ENCODE results near the gene HFE. TPM values are rescaled to one million over a fixed set of nuclear protein-coding genes. Genes with fewer than 3 reads are reported as not detected.
"Not testable (repeated sequence)": the region's sequence is repeated elsewhere in the genome, so short reads cannot be mapped to it uniquely, and the experiment has no call there.

HFE gene
- total RNA-seq, 1 donor from 2014 or later = 0.13 TPM

GRCh38 chr6:26104457-26105108 lies 17.4 kb downstream of the HFE start:
- peaks cover 26% of the 10 kb centered on the region for H3K4me1 Mint-ChIP-seq (ENCODE audit: low read depth)
- intact Hi-C loops (cut with micrococcal nuclease) = loop anchor here (1.0 to 5.0 kb wide), 2 partner anchors 19 to 168 kb away; a partner anchor contains a TSS
- DNase-seq (ENCODE audit: low spot score) = no peak
- no peaks in the 10 kb centered on the region for H3K9me3 Mint-ChIP-seq
- peaks cover 2% of the 10 kb centered on the region for H3K27me3 Mint-ChIP-seq (ENCODE audit: insufficient read depth)
- peak overlapping the region; percentile 99 for H3K27ac Mint-ChIP-seq
- peak overlapping the region; percentile 90 for H3K4me3 Mint-ChIP-seq
- H3K36me3 Mint-ChIP-seq (ENCODE audit: low read depth) = no peaks in the 10 kb centered on the region

GRCh38 chr6:26105109-26105730 lies 18.0 kb downstream of the HFE start:
- H3K27me3 Mint-ChIP-seq (ENCODE audit: insufficient read depth) = peaks cover 2% of the 10 kb centered on the region
- intact Hi-C loops (cut with micrococcal nuclease) = no loop called here
- no peak overlapping the region for H3K27ac Mint-ChIP-seq
- no peak for DNase-seq (ENCODE audit: low spot score)
- no peak overlapping the region for H3K4me3 Mint-ChIP-seq
- H3K9me3 Mint-ChIP-seq = no peaks in the 10 kb centered on the region
- H3K4me1 Mint-ChIP-seq (ENCODE audit: low read depth) = peaks cover 30% of the 10 kb centered on the region
- H3K36me3 Mint-ChIP-seq (ENCODE audit: low read depth) = no peaks in the 10 kb centered on the region

GRCh38 chr6:26105842-26106241 lies 18.6 kb downstream of the HFE start:
- intact Hi-C loops (cut with micrococcal nuclease) = no loop called here
- H3K36me3 Mint-ChIP-seq (ENCODE audit: low read depth) = no peaks in the 10 kb centered on the region
- H3K4me1 Mint-ChIP-seq (ENCODE audit: low read depth) = peaks cover 30% of the 10 kb centered on the region
- DNase-seq (ENCODE audit: low spot score) = no peak
- no peak overlapping the region for H3K4me3 Mint-ChIP-seq
- H3K27me3 Mint-ChIP-seq (ENCODE audit: insufficient read depth) = peaks cover 2% of the 10 kb centered on the region
- no peaks in the 10 kb centered on the region for H3K9me3 Mint-ChIP-seq
- no peak overlapping the region for H3K27ac Mint-ChIP-seq

GRCh38 chr6:26107935-26108334 lies 20.7 kb downstream of the HFE start:
- Mint-ChIP-seq H3K9me3 (no peaks in the 10 kb centered on the region), H3K27ac (no peak overlapping the region), H3K36me3 (ENCODE audit: low read depth) (no peaks in the 10 kb centered on the region), H3K27me3 (ENCODE audit: insufficient read depth) (peaks cover 2% of the 10 kb centered on the region), H3K4me1 (ENCODE audit: low read depth) (peaks cover 21% of the 10 kb centered on the region), H3K4me3 (no peak overlapping the region)
- intact Hi-C loops (cut with micrococcal nuclease) = no loop called here
- DNase-seq (ENCODE audit: low spot score) = no peak

- H3K27ac Mint-ChIP-seq = no peak overlapping the region
- peaks cover 5% of the 10 kb centered on the region for H3K4me1 Mint-ChIP-seq (ENCODE audit: low read depth)
- intact Hi-C loops (cut with micrococcal nuclease) = loop anchor here (1.0 kb wide), 1 partner anchor 9 kb away; no protein-coding TSS in a partner anchor
- H3K4me3 Mint-ChIP-seq = no peak overlapping the region
- no peak for DNase-seq (ENCODE audit: low spot score)
- no peaks in the 10 kb centered on the region for H3K9me3 Mint-ChIP-seq
- H3K27me3 Mint-ChIP-seq (ENCODE audit: insufficient read depth) = no peaks in the 10 kb centered on the region
- H3K36me3 Mint-ChIP-seq (ENCODE audit: low read depth) = no peaks in the 10 kb centered on the region
These were observed 22.5 kb downstream of the HFE start for GRCh38 chr6:26109772-26110171.

GRCh38 chr6:26113570-26113969 lies 26.3 kb downstream of the HFE start:
- intact Hi-C loops (cut with micrococcal nuclease) = no loop called here
- Mint-ChIP-seq H3K27me3 (ENCODE audit: insufficient read depth) (no peaks in the 10 kb centered on the region), H3K36me3 (ENCODE audit: low read depth) (no peaks in the 10 kb centered on the region), H3K9me3 (no peaks in the 10 kb centered on the region), H3K27ac (no peak overlapping the region), H3K4me1 (ENCODE audit: low read depth) (peaks cover 18% of the 10 kb centered on the region), H3K4me3 (no peak overlapping the region)
- DNase-seq (ENCODE audit: low spot score) = no peak

GRCh38 chr6:26115226-26115625 lies 28.0 kb downstream of the HFE start:
- intact Hi-C loops (cut with micrococcal nuclease) = no loop called here
- H3K27ac Mint-ChIP-seq = no peak overlapping the region
- H3K4me1 Mint-ChIP-seq (ENCODE audit: low read depth) = peaks cover 13% of the 10 kb centered on the region
- H3K4me3 Mint-ChIP-seq = no peak overlapping the region
- no peaks in the 10 kb centered on the region for H3K27me3 Mint-ChIP-seq (ENCODE audit: insufficient read depth)
- no peaks in the 10 kb centered on the region for H3K9me3 Mint-ChIP-seq
- H3K36me3 Mint-ChIP-seq (ENCODE audit: low read depth) = no peaks in the 10 kb centered on the region
- no peak for DNase-seq (ENCODE audit: low spot score)

GRCh38 chr6:26116267-26116666 lies 29.0 kb downstream of the HFE start:
- intact Hi-C loops (cut with micrococcal nuclease) = no loop called here
- DNase-seq (ENCODE audit: low spot score) = no peak
- H3K27me3 Mint-ChIP-seq (ENCODE audit: insufficient read depth) = no peaks in the 10 kb centered on the region
- H3K9me3 Mint-ChIP-seq = no peaks in the 10 kb centered on the region
- no peak overlapping the region for H3K27ac Mint-ChIP-seq
- peaks cover 17% of the 10 kb centered on the region for H3K4me1 Mint-ChIP-seq (ENCODE audit: low read depth)
- H3K36me3 Mint-ChIP-seq (ENCODE audit: low read depth) = no peaks in the 10 kb centered on the region
- H3K4me3 Mint-ChIP-seq = no peak overlapping the region

GRCh38 chr6:26118999-26119398 lies 31.8 kb downstream of the HFE start:
- no peak overlapping the region for H3K4me3 Mint-ChIP-seq
- DNase-seq (ENCODE audit: low spot score) = no peak
- peaks cover 38% of the 10 kb centered on the region for H3K4me1 Mint-ChIP-seq (ENCODE audit: low read depth)
- intact Hi-C loops (cut with micrococcal nuclease) = loop anchor here (1.0 kb wide), 1 partner anchor 9 kb away; no protein-coding TSS in a partner anchor
- H3K27ac Mint-ChIP-seq = no peak overlapping the region
- no peaks in the 10 kb centered on the region for H3K36me3 Mint-ChIP-seq (ENCODE audit: low read depth)
- peaks cover 3% of the 10 kb centered on the region for H3K27me3 Mint-ChIP-seq (ENCODE audit: insufficient read depth)
- H3K9me3 Mint-ChIP-seq = no peaks in the 10 kb centered on the region

- DNase-seq (ENCODE audit: low spot score) = not testable (repeated sequence)
These were observed 32.9 kb downstream of the HFE start for GRCh38 chr6:26120115-26120514.

GRCh38 chr6:26120807-26121140 lies 33.5 kb downstream of the HFE start:
- Mint-ChIP-seq H3K27ac (peak overlapping the region; percentile 81), H3K27me3 (ENCODE audit: insufficient read depth) (peaks cover 3% of the 10 kb centered on the region), H3K9me3 (no peaks in the 10 kb centered on the region), H3K4me1 (ENCODE audit: low read depth) (peaks cover 32% of the 10 kb centered on the region), H3K4me3 (no peak overlapping the region), H3K36me3 (ENCODE audit: low read depth) (peaks cover 5% of the 10 kb centered on the region)
- DNase-seq (ENCODE audit: low spot score) = no peak
- intact Hi-C loops (cut with micrococcal nuclease) = loop anchor here (5.0 kb wide), 1 partner anchor 1772 kb away; a partner anchor contains a TSS

More at GRCh38 chr6:26120115-26120514, 32.9 kb downstream of the HFE start:
- H3K27me3 Mint-ChIP-seq (ENCODE audit: insufficient read depth); H3K9me3 Mint-ChIP-seq; H3K27ac Mint-ChIP-seq; H3K36me3 Mint-ChIP-seq (ENCODE audit: low read depth); H3K4me3 Mint-ChIP-seq: not testable (repeated sequence)
- intact Hi-C loops (cut with micrococcal nuclease) = loop anchor here (5.0 kb wide), 1 partner anchor 1772 kb away; a partner anchor contains a TSS
- peaks cover 38% of the 10 kb centered on the region for H3K4me1 Mint-ChIP-seq (ENCODE audit: low read depth)

- Mint-ChIP-seq H3K4me1 (ENCODE audit: low read depth) (peaks cover 33% of the 10 kb centered on the region), H3K4me3 (peak overlapping the region; percentile 29), H3K27me3 (ENCODE audit: insufficient read depth) (peaks cover 3% of the 10 kb centered on the region), H3K36me3 (ENCODE audit: low read depth) (peaks cover 5% of the 10 kb centered on the region), H3K27ac (peak overlapping the region; percentile 81), H3K9me3 (no peaks in the 10 kb centered on the region)
- no peak for DNase-seq (ENCODE audit: low spot score)
- intact Hi-C loops (cut with micrococcal nuclease) = loop anchor here (1.0 to 5.0 kb wide), 3 partner anchors 7 to 1771 kb away; a partner anchor contains a TSS
These were observed 34.1 kb downstream of the HFE start for GRCh38 chr6:26121141-26122004.

GRCh38 chr6:26122005-26122388 lies 34.8 kb downstream of the HFE start:
- Mint-ChIP-seq H3K36me3 (ENCODE audit: low read depth) (peaks cover 11% of the 10 kb centered on the region), H3K27me3 (ENCODE audit: insufficient read depth) (peaks cover 3% of the 10 kb centered on the region), H3K4me3 (peak overlapping the region; percentile 99), H3K4me1 (ENCODE audit: low read depth) (peaks cover 39% of the 10 kb centered on the region), H3K9me3 (no peaks in the 10 kb centered on the region), H3K27ac (peak overlapping the region; percentile 100)
- no peak for DNase-seq (ENCODE audit: low spot score)
- intact Hi-C loops (cut with micrococcal nuclease) = loop anchor here (1.0 to 5.0 kb wide), 3 partner anchors 8 to 1770 kb away; a partner anchor contains a TSS

Data from activated T-helper 1 cell treated with anti-CD3 and anti-CD28 coated beads, Interleukin-12 subunit alpha, Interleukin-12 subunit beta, Interleukin-2, Interleukin-4 antibody, amounts not matched to agents 30 ng/mL and 10 ng/mL and 1 ng/mL, durations not matched to agents 14 hours and 24 hours and 36 hours (primary cell).